ENCODE results near the gene LRRC61. TPM values are rescaled to one million over a fixed set of nuclear protein-coding genes. Genes with fewer than 3 reads are reported as not detected.

Gene LRRC61
- polyA plus RNA-seq, 1 experiment: 0.17 TPM

GRCh38 chr7:150379441-150380379 lies 56.6 kb downstream of the LRRC61 start:
- TF ChIP-seq, protein P1, sequence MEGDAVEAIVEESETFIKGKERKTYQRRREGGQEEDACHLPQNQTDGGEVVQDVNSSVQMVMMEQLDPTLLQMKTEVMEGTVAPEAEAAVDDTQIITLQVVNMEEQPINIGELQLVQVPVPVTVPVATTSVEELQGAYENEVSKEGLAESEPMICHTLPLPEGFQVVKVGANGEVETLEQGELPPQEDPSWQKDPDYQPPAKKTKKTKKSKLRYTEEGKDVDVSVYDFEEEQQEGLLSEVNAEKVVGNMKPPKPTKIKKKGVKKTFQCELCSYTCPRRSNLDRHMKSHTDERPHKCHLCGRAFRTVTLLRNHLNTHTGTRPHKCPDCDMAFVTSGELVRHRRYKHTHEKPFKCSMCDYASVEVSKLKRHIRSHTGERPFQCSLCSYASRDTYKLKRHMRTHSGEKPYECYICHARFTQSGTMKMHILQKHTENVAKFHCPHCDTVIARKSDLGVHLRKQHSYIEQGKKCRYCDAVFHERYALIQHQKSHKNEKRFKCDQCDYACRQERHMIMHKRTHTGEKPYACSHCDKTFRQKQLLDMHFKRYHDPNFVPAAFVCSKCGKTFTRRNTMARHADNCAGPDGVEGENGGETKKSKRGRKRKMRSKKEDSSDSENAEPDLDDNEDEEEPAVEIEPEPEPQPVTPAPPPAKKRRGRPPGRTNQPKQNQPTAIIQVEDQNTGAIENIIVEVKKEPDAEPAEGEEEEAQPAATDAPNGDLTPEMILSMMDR (IDR thresholded peaks at IDR 0.05; ENCODE audit: low read depth, low read length): no peak
- Histone ChIP-seq H3K27me3 (ENCODE audit: control insufficient read depth, insufficient read depth, low read length) (no peaks in the 10 kb centered on the region), H3K4me3 (ENCODE audit: low read depth, low read length) (peak overlapping the region; percentile 83), H3K27ac (ENCODE audit: low read depth, low read length) (peak overlapping the region; percentile 21), H3K9me3 (ENCODE audit: control insufficient read depth, insufficient read depth, low read length) (no peaks in the 10 kb centered on the region; the same call in 1 of the 2 replicates)
- ChIA-PET CTCF (interaction anchor here (0.6 to 1.3 kb wide), 4 partner anchors 9 to 684 kb away, joined by 3 to 4 read pairs (median 3); a partner anchor contains a TSS), POLR2A (interaction anchor here (0.7 kb wide), 1 partner anchor 11 kb away, joined by 5 read pairs; the partner anchor contains the start of gene REPIN1)
- DNase-seq (ENCODE audit: low read depth, low spot score): no peak

- TF ChIP-seq, protein P1 (IDR thresholded peaks at IDR 0.05; ENCODE audit: low read depth, low read length): no peak
- DNase-seq (ENCODE audit: low read depth, low spot score): no peak
- Histone ChIP-seq H3K27ac (ENCODE audit: low read depth, low read length) (no peak overlapping the region), H3K27me3 (ENCODE audit: control insufficient read depth, insufficient read depth, low read length) (no peaks in the 10 kb centered on the region), H3K9me3 (ENCODE audit: control insufficient read depth, insufficient read depth, low read length) (no peaks in the 10 kb centered on the region; the same call in 1 of the 2 replicates), H3K4me3 (ENCODE audit: low read depth, low read length) (peak overlapping the region; percentile 83)
- POLR2A ChIA-PET: interaction anchor here (0.7 to 0.8 kb wide), 2 partner anchors 12 kb away, joined by 3 to 5 read pairs; partner anchors contain the start of gene REPIN1
- CTCF ChIA-PET: interaction anchor here (0.8 to 1.3 kb wide), 3 partner anchors 10 to 25 kb away, joined by 3 read pairs; a partner anchor contains a TSS
Observed at GRCh38 chr7:150380463-150380862, 57.3 kb downstream of the LRRC61 start.

GRCh38 chr7:150381096-150381495 lies 57.9 kb downstream of the LRRC61 start:
- POLR2A ChIA-PET: interaction anchor here (0.8 kb wide), 1 partner anchor 13 kb away, joined by 3 read pairs; the partner anchor contains the start of gene REPIN1
- DNase-seq (ENCODE audit: low read depth, low spot score): no peak
- H3K4me3 ChIP-seq (ENCODE audit: low read depth, low read length): no peak overlapping the region
- TF ChIP-seq, protein P1 (IDR thresholded peaks at IDR 0.05; ENCODE audit: low read depth, low read length): no peak
- H3K27ac ChIP-seq (ENCODE audit: low read depth, low read length): no peak overlapping the region
- CTCF ChIA-PET: interaction anchor here (1.3 kb wide), 1 partner anchor 25 kb away, joined by 3 read pairs; no protein-coding TSS in a partner anchor
- H3K27me3 ChIP-seq (ENCODE audit: control insufficient read depth, insufficient read depth, low read length): no peaks in the 10 kb centered on the region
- H3K9me3 ChIP-seq (ENCODE audit: control insufficient read depth, insufficient read depth, low read length): no peaks in the 10 kb centered on the region; the same call in 1 of the 2 replicates

DNA sequence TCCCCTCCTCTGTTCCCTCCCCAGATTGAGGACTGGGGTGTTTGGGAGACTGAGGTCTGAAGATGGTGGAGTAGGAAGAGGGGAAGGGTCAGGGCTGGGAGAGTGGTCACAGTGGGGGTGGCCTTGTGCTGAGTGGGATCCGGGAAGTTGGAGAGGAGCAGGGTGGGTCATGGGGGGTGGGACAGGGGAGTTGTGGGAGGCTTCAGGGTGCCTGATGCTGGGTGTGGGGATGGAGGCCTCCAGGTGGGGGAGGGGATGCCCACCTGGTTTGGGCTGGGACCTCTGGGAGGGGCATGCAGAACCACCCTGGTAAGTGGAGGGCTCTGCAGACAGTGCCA lies 58.6 kb downstream of the LRRC61 start:
- Histone ChIP-seq H3K27me3 (ENCODE audit: control insufficient read depth, insufficient read depth, low read length) (no peaks in the 10 kb centered on the region), H3K4me3 (ENCODE audit: low read depth, low read length) (no peak overlapping the region), H3K27ac (ENCODE audit: low read depth, low read length) (no peak overlapping the region), H3K9me3 (ENCODE audit: control insufficient read depth, insufficient read depth, low read length) (no peaks in the 10 kb centered on the region; the same call in 1 of the 2 replicates)
- ChIA-PET CTCF (no interaction called here), POLR2A (no interaction called here)
- TF ChIP-seq, protein P1 (IDR thresholded peaks at IDR 0.05; ENCODE audit: low read depth, low read length): no peak
- DNase-seq (ENCODE audit: low read depth, low spot score): no peak
